Right atrium auricular region (tissue), 2 donors: ENCODE data around the gene FAM217A. TPM values are rescaled to one million over a fixed set of nuclear protein-coding genes. Genes with fewer than 3 reads are reported as not detected.

ENCODE experiments used
- DNase-seq: peaks from one replicate; pipeline ENCODE4 v3.0.0-alpha.2; 2019; ENCODE audit warnings: low spot score
- H3K27ac ChIP-seq, 2 donors: fragments of 200-600 bp; sonication (generic); 1 replicate in 1 of 2; 2 replicates in 1 of 2; pipeline ENCODE4 v1.5.1; 2016 to 2019
- H3K27me3 ChIP-seq, 2 donors: fragments of 200-600 bp; sonication (generic); one replicate each; pipeline versions ENCODE4 v1.5.1 to v1.6.0; 2017 to 2019
- H3K36me3 ChIP-seq: fragments of 200-600 bp; sonication (generic); one replicate; pipeline ENCODE4 v1.5.1; 2016
- H3K4me1 ChIP-seq, 2 donors: fragments of 200-600 bp; sonication (generic); one replicate each; pipeline versions ENCODE4 v1.5.1 to v1.6.0; 2017 to 2019
- H3K4me3 ChIP-seq, 2 donors: fragments of 200-600 bp; sonication (generic); 1 replicate in 1 of 2; 2 replicates in 1 of 2; pipeline ENCODE4 v1.5.1; 2017 to 2019; ENCODE audit warnings: mild to moderate bottlenecking in 1 of 2, moderate library complexity in 1 of 2
- H3K9me3 ChIP-seq, 2 donors: fragments of 200-600 bp; sonication (generic); one replicate each; pipeline ENCODE4 v1.5.1; 2019
- total RNA-seq, 2 donors: library from RNA; depleted of rRNA; stranded (reverse); fragments of >200 nt; gene quantifications; one replicate each; pipeline ENCODE4 v1.1.0, GENCODE V29; 2016
- TF ChIP-seq, protein P1 (sequence below), 2 donors: fragments of 200-600 bp; sonication (generic); IDR thresholded peaks; one replicate each; pipeline ENCODE4 v1.5.1; 2019; ENCODE audit warnings: antibody characterized with exemption in 2 of 2

The FAM217A gene
- total RNA-seq, 2 donors from 2014 or later: not detected

DNA sequence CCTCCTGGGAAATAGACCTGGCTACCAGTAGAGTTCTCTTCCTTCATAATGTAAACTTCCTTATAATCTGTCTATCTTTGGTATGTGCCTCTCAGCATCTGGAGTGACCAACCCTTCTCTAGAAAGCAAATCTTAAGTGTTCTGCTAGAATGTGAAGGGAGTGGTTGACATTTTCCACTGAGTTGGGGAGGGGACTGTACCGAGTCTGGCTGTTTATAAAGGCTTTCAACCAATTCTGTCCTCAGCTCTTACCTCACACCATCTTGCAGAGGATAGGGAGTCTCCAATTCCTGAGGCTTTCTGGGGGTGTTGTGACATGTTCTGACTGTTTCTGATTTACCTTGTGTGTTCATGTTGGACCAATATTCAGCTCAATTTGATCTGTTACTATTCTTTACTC is 39.6 kb downstream of the FAM217A start:
- no peak overlapping the region for H3K4me3 ChIP-seq
- H3K4me1 ChIP-seq: no peaks in the 10 kb centered on the region
- H3K27me3 ChIP-seq: no peaks in the 10 kb centered on the region
- H3K27ac ChIP-seq: no peak overlapping the region
- TF ChIP-seq, protein P1, sequence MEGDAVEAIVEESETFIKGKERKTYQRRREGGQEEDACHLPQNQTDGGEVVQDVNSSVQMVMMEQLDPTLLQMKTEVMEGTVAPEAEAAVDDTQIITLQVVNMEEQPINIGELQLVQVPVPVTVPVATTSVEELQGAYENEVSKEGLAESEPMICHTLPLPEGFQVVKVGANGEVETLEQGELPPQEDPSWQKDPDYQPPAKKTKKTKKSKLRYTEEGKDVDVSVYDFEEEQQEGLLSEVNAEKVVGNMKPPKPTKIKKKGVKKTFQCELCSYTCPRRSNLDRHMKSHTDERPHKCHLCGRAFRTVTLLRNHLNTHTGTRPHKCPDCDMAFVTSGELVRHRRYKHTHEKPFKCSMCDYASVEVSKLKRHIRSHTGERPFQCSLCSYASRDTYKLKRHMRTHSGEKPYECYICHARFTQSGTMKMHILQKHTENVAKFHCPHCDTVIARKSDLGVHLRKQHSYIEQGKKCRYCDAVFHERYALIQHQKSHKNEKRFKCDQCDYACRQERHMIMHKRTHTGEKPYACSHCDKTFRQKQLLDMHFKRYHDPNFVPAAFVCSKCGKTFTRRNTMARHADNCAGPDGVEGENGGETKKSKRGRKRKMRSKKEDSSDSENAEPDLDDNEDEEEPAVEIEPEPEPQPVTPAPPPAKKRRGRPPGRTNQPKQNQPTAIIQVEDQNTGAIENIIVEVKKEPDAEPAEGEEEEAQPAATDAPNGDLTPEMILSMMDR (IDR thresholded peaks at IDR 0.05): no peak
- no peak for DNase-seq
- peaks cover 65% of the 10 kb centered on the region for H3K36me3 ChIP-seq
- no peaks in the 10 kb centered on the region for H3K9me3 ChIP-seq

DNA sequence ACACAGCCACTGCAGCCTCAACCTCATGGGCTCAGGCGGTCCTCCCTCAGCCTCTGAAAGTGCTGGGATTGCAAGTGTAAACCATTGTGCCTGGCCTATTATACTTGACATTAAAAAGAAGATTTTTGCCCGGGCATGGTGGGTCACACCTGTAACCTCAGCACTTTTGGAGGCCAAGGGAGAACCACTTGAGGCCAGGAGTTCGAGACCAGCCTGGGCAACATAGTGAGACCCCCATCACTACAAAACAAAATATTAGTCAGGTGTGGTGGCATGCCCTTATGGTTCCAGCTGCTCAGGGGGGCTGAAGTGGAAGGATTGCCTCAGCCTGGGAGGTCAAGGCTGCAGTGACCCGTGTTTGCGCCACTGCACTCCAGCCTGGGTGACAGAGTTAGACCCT is 42.4 kb downstream of the FAM217A start:
- H3K27me3 ChIP-seq: no peaks in the 10 kb centered on the region

DNA sequence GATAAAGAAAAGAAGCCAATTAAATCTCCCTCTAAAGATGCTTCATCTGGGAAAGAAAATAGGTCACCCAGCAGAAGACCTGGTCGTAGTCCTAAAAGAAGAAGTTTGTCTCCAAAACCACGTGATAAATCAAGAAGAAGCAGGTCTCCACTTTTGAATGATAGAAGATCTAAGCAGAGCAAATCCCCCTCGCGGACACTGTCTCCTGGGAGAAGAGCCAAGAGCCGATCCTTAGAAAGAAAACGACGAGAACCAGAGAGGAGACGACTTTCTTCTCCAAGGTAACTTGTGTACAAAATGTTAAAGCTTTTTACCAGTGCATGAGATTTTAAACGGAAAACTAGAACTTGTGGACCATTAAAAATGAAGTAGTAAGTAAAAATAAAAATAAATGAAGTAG is 46.5 kb downstream of the FAM217A start:
- Histone ChIP-seq H3K36me3 (peaks cover 19% of the 10 kb centered on the region), H3K9me3 (no peaks in the 10 kb centered on the region), H3K27me3 (no peaks in the 10 kb centered on the region), H3K27ac (no peak overlapping the region), H3K4me1 (peaks cover 0 to 16% of the 10 kb centered on the region in 2 donors), H3K4me3 (no peak overlapping the region)
- TF ChIP-seq, protein P1 (IDR thresholded peaks at IDR 0.05): no peak
- DNase-seq: no peak

More for the DNA sequence above, 42.4 kb downstream of the FAM217A start:
- no peak for DNase-seq
- Histone ChIP-seq H3K4me3 (no peak overlapping the region), H3K9me3 (no peaks in the 10 kb centered on the region), H3K36me3 (peaks cover 54% of the 10 kb centered on the region), H3K4me1 (no peaks in the 10 kb centered on the region), H3K27ac (no peak overlapping the region)
- TF ChIP-seq, protein P1 (IDR thresholded peaks at IDR 0.05): no peak

DNA sequence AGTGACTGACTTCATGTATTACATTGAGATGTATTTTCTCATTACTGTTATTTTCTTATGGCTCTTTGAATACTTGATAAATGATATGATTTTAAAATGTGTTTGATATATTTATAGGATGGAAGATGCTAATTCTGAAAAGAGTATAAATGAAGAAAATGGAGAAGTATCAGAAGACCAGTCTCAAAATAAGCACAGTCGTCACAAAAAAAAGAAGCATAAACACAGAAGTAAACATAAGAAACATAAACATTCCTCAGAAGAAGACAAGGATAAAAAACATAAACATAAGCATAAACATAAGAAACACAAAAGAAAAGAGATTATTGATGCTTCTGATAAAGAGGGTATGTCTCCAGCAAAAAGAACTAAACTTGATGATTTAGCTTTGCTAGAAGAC is 47.5 kb downstream of the FAM217A start:
- DNase-seq: no peak
- no peaks in the 10 kb centered on the region for H3K9me3 ChIP-seq
- TF ChIP-seq, protein P1 (IDR thresholded peaks at IDR 0.05): no peak
- no peak overlapping the region for H3K27ac ChIP-seq
- no peaks in the 10 kb centered on the region for H3K27me3 ChIP-seq
- peaks cover 16% of the 10 kb centered on the region for H3K36me3 ChIP-seq
- peaks cover 0 to 23% of the 10 kb centered on the region in 2 donors for H3K4me1 ChIP-seq
- no peak overlapping the region for H3K4me3 ChIP-seq

DNA sequence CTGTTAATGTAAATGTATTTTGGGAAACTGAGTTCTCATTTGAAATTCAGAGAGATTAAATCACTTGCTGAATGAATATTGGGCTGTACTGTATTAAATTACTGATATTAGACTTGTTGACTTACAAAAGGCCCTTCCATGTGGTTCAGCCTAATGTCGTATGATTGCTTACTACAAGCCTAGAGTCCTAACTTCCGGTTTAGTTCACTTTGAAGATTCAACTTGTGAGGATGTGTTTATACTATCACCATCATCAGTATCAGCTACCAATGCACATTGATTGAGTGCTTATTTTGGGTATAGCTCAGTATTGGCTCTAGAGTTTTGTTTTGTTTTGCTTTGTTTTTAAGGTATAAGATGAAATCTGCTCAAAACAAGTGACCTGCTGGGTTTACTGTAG is 48.3 kb downstream of the FAM217A start:
- Histone ChIP-seq H3K27ac (no peak overlapping the region), H3K36me3 (peaks cover 16% of the 10 kb centered on the region)
- TF ChIP-seq, protein P1 (IDR thresholded peaks at IDR 0.05): no peak

DNA sequence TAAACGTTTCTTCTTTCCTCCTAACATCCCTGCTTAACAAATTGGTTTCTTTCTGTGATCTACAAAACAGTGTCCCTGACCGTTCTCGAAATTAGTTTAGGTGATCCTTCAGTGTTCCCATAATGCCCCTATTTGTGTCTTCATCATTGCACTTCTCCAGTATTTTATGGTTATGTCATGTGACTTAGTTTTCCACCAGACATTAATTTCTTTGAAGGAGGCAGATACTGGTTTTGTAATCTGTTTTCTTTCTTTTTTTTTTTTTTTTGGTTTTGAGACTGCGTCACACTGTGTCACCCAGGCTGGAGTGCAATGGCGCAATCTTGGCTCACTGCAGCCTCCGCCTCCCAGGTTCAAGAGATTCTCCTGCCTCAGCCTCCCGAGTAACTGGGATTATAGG is 49.2 kb downstream of the FAM217A start:
- H3K36me3 ChIP-seq: peaks cover 16% of the 10 kb centered on the region
- no peak overlapping the region for H3K27ac ChIP-seq
- peaks cover 0 to 25% of the 10 kb centered on the region in 2 donors for H3K4me1 ChIP-seq
- H3K4me3 ChIP-seq: no peak overlapping the region
- no peaks in the 10 kb centered on the region for H3K9me3 ChIP-seq
- no peak for DNase-seq
- TF ChIP-seq, protein P1 (IDR thresholded peaks at IDR 0.05): no peak
- H3K27me3 ChIP-seq: no peaks in the 10 kb centered on the region

More for the DNA sequence above, 48.3 kb downstream of the FAM217A start:
- Histone ChIP-seq H3K4me3 (no peak overlapping the region), H3K4me1 (peaks cover 0 to 25% of the 10 kb centered on the region in 2 donors), H3K9me3 (no peaks in the 10 kb centered on the region), H3K27me3 (no peaks in the 10 kb centered on the region)
- no peak for DNase-seq
